Smooth muscle cell (in vitro differentiated cells): Measurements from ENCODE around the gene STAT5A. TPM values are rescaled to one million over a fixed set of nuclear protein-coding genes. Genes with fewer than 3 reads are reported as not detected.
"Not testable (repeated sequence)": the region's sequence is repeated elsewhere in the genome, so short reads cannot be mapped to it uniquely, and the experiment has no call there.

Experiments
- DNase-seq: peaks from one replicate; lab custom pipeline; 2025; ENCODE audit not compliant: unreplicated experiment; lab: John Stamatoyannopoulos, UW
- H2AFZ ChIP-seq: fragments of 200-600 bp; sonication (generic); 2 replicates; pipeline ENCODE4 v1.6.0; 2016; ENCODE audit warnings: antibody characterized with exemption, low read depth, mild to moderate bottlenecking
- H3F3A ChIP-seq: fragments of 200-600 bp; sonication (generic); 2 replicates; pipeline ENCODE4 v1.6.0; 2017; ENCODE audit warnings: antibody characterized with exemption, low read depth
- H3K27ac ChIP-seq: fragments of 200-600 bp; sonication (generic); 2 replicates; pipeline ENCODE4 v1.5.1; 2016; ENCODE audit warnings: low read depth, mild to moderate bottlenecking
- H3K27me3 ChIP-seq: fragments of 200-600 bp; sonication (generic); 2 replicates; pipeline ENCODE4 v1.6.1; 2016; ENCODE audit warnings: low read depth, mild to moderate bottlenecking
- H3K36me3 ChIP-seq: fragments of 200-600 bp; sonication (generic); 2 replicates; pipeline ENCODE4 v1.5.1; 2016; ENCODE audit warnings: low read depth
- H3K4me1 ChIP-seq: fragments of 200-600 bp; sonication (generic); 2 replicates; pipeline ENCODE4 v1.5.1; 2016; ENCODE audit warnings: low read depth
- H3K4me2 ChIP-seq: fragments of 200-600 bp; sonication (generic); 2 replicates; pipeline ENCODE4 v1.6.0; 2016; ENCODE audit warnings: mild to moderate bottlenecking
- H3K4me3 ChIP-seq: fragments of 200-600 bp; sonication (generic); 2 replicates; pipeline ENCODE4 v1.5.1; 2016; ENCODE audit warnings: mild to moderate bottlenecking
- H3K79me2 ChIP-seq: fragments of 200-600 bp; sonication (generic); 2 replicates; pipeline ENCODE4 v1.6.0; 2016; ENCODE audit warnings: low read depth, mild to moderate bottlenecking
- H3K9ac ChIP-seq: fragments of 200-600 bp; sonication (generic); 2 replicates; pipeline ENCODE4 v1.6.0; 2016; ENCODE audit warnings: low read depth
- H3K9me3 ChIP-seq: fragments of 200-600 bp; sonication (generic); replicated peaks from 2 replicates; pipeline ENCODE4 v1.5.1; 2016; ENCODE audit warnings: low read depth
- H4K20me1 ChIP-seq: fragments of 200-600 bp; sonication (generic); 2 replicates; pipeline ENCODE4 v1.6.0; 2016; ENCODE audit warnings: low read depth
- CTCF ChIP-seq: fragments of 200-600 bp; sonication (generic); IDR thresholded peaks from 2 replicates; pipeline ENCODE4 v1.5.1; 2017; ENCODE audit warnings: borderline replicate concordance, mild to moderate bottlenecking, antibody characterized with exemption; ENCODE audit not compliant: insufficient read depth, poor library complexity, severe bottlenecking
- WGBS: methylation state at CpG from one replicate; pipeline ENCODE4 v1.1.7; 2016; ENCODE audit warnings: low lambda C conversion rate; 5-methylcytosine and 5-hydroxymethylcytosine counted together
- polyA plus RNA-seq: library from polyadenylated mRNA; unstranded; fragments of >200 nt; fragmentation: Nextera tagmentation; extraction: Ambion mirVana; gene quantifications from 2 replicates; pipeline ENCODE4 v1.2.1, GENCODE V29; 2016
- total RNA-seq: library from RNA; depleted of rRNA; stranded (reverse); fragments of >200 nt; gene quantifications from 2 replicates; pipeline ENCODE4 v1.2.3, GENCODE V29; 2014

The STAT5A gene
- total and polyA plus RNA-seq, 2 experiments from 2014 or later: 1.7 to 3.2 TPM

- H3K4me3 ChIP-seq: no peak overlapping the region
- no peaks in the 10 kb centered on the region for H3K27me3 ChIP-seq
- H3K27ac ChIP-seq: no peak overlapping the region
- H4K20me1 ChIP-seq: peaks cover 56% of the 10 kb centered on the region
- H2AFZ ChIP-seq: no peak overlapping the region
- no peak overlapping the region for H3K4me2 ChIP-seq
- H3F3A ChIP-seq: no peaks in the 10 kb centered on the region
- no peak overlapping the region for H3K9ac ChIP-seq
- no peak for DNase-seq
- H3K79me2 ChIP-seq: peaks cover 50% of the 10 kb centered on the region
- WGBS: 92% methylated on average over 1 of the region's 1 CpG
- peaks cover 5% of the 10 kb centered on the region for H3K4me1 ChIP-seq
- TF ChIP-seq CTCF: no peak
- no peaks in the 10 kb centered on the region for H3K9me3 ChIP-seq
- H3K36me3 ChIP-seq: no peaks in the 10 kb centered on the region
Observed at GRCh38 chr17:42241871-42242270, 46.4 kb upstream of the STAT5A start.

- peaks cover 47% of the 10 kb centered on the region for H3K79me2 ChIP-seq
- 83% methylated on average over 5 of the region's 5 CpGs for WGBS
- TF ChIP-seq CTCF: no peak
Observed at GRCh38 chr17:42243493-42243982, 44.8 kb upstream of the STAT5A start.

GRCh38 chr17:42244116-42244515 lies 44.2 kb upstream of the STAT5A start:
- not testable (repeated sequence) for H3K4me2 ChIP-seq, H3K27ac ChIP-seq, H3K27me3 ChIP-seq, H3K36me3 ChIP-seq, H3K9ac ChIP-seq, DNase-seq, H3K4me3 ChIP-seq, H3F3A ChIP-seq, H3K4me1 ChIP-seq, H3K9me3 ChIP-seq, H2AFZ ChIP-seq
- WGBS: 98% methylated on average over 3 of the region's 3 CpGs
- Histone ChIP-seq H4K20me1 (peaks cover 38% of the 10 kb centered on the region), H3K79me2 (peaks cover 47% of the 10 kb centered on the region)

More at GRCh38 chr17:42243493-42243982, 44.8 kb upstream of the STAT5A start:
- peaks cover 44% of the 10 kb centered on the region for H4K20me1 ChIP-seq
- H3K4me3 ChIP-seq: no peak overlapping the region
- H3K36me3 ChIP-seq: no peaks in the 10 kb centered on the region
- H3K9me3 ChIP-seq: no peaks in the 10 kb centered on the region
- no peak overlapping the region for H3K4me2 ChIP-seq
- H3F3A ChIP-seq: no peaks in the 10 kb centered on the region
- H3K27me3 ChIP-seq: no peaks in the 10 kb centered on the region
- DNase-seq: no peak
- H3K9ac ChIP-seq: no peak overlapping the region
- H2AFZ ChIP-seq: no peak overlapping the region
- H3K4me1 ChIP-seq: peaks cover 5% of the 10 kb centered on the region
- no peak overlapping the region for H3K27ac ChIP-seq

GRCh38 chr17:42245183-42245582 lies 43.1 kb upstream of the STAT5A start:
- H3K36me3 ChIP-seq, H3K9ac ChIP-seq, H2AFZ ChIP-seq, H3K9me3 ChIP-seq, H3K4me3 ChIP-seq, H3K4me1 ChIP-seq, DNase-seq, H3F3A ChIP-seq, H3K27ac ChIP-seq, H3K27me3 ChIP-seq, H3K4me2 ChIP-seq: not testable (repeated sequence)
- 95% methylated on average over 11 of the region's 11 CpGs for WGBS
- Histone ChIP-seq H3K79me2 (peaks cover 49% of the 10 kb centered on the region), H4K20me1 (peaks cover 29% of the 10 kb centered on the region)

- H3K79me2 ChIP-seq: peaks cover 55% of the 10 kb centered on the region
- no peaks in the 10 kb centered on the region for H3K9me3 ChIP-seq
- no peak overlapping the region for H2AFZ ChIP-seq
- 86% methylated on average over 7 of the region's 7 CpGs for WGBS
- no peaks in the 10 kb centered on the region for H3K27me3 ChIP-seq
- H3K4me1 ChIP-seq: peaks cover 9% of the 10 kb centered on the region
- TF ChIP-seq CTCF: no peak
- H3K27ac ChIP-seq: no peak overlapping the region
- H3K4me3 ChIP-seq: no peak overlapping the region
- DNase-seq: no peak
- no peak overlapping the region for H3K9ac ChIP-seq
- no peaks in the 10 kb centered on the region for H3K36me3 ChIP-seq
- H3K4me2 ChIP-seq: no peak overlapping the region
- H3F3A ChIP-seq: no peaks in the 10 kb centered on the region
- H4K20me1 ChIP-seq: peaks cover 25% of the 10 kb centered on the region
Observed at GRCh38 chr17:42246515-42246914, 41.8 kb upstream of the STAT5A start.
